GM23338 (cell line): ENCODE measurements around the gene GRIK4. TPM values are rescaled to one million over a fixed set of nuclear protein-coding genes. Genes with fewer than 3 reads are reported as not detected.

Experiments
- ATAC-seq: fragments of 200-7000 bp; cut with Tn5 transposase; 3 replicates; pipeline ENCODE4 v1.9.1; 2020
- DNase-seq: peaks from one replicate; pipeline ENCODE4 v3.0.0-alpha.2; 2015; ENCODE audit warnings: low spot score
- H2AFZ ChIP-seq: fragments of 200-600 bp; sonication (generic); 2 replicates; pipeline ENCODE4 v1.8.0; 2016; ENCODE audit warnings: antibody characterized with exemption, mild to moderate bottlenecking, moderate library complexity
- H3F3A ChIP-seq: fragments of 200-600 bp; sonication (generic); replicated peaks from 2 replicates; pipeline ENCODE4 v1.8.0; 2017; ENCODE audit warnings: antibody characterized with exemption, mixed run types, low read depth
- H3K27ac ChIP-seq: fragments of 200-600 bp; sonication (generic); 2 replicates; pipeline ENCODE4 v1.6.1; 2016; ENCODE audit warnings: low read depth
- H3K27me3 ChIP-seq: fragments of 200-600 bp; sonication (generic); 2 replicates; pipeline ENCODE4 v1.8.0; 2016; ENCODE audit warnings: mild to moderate bottlenecking, mixed run types, moderate library complexity; ENCODE audit not compliant: insufficient read depth
- H3K36me3 ChIP-seq: fragments of 200-600 bp; sonication (generic); 2 replicates; pipeline ENCODE4 v1.8.0; 2016; ENCODE audit warnings: mild to moderate bottlenecking; ENCODE audit not compliant: insufficient read depth
- H3K4me1 ChIP-seq: fragments of 200-600 bp; sonication (generic); 2 replicates; pipeline ENCODE4 v1.8.0; 2016; ENCODE audit warnings: mild to moderate bottlenecking, moderate library complexity; ENCODE audit not compliant: insufficient read depth
- H3K4me2 ChIP-seq: fragments of 200-600 bp; sonication (generic); 2 replicates; pipeline ENCODE4 v1.7.1; 2017; ENCODE audit warnings: mixed run types
- H3K4me3 ChIP-seq: fragments of 200-600 bp; sonication (generic); 2 replicates; pipeline ENCODE4 v1.6.1; 2016; ENCODE audit warnings: mixed run types
- H3K79me2 ChIP-seq: fragments of 200-600 bp; sonication (generic); replicated peaks from 2 replicates; pipeline ENCODE4 v1.8.0; 2017; ENCODE audit warnings: mild to moderate bottlenecking; ENCODE audit not compliant: insufficient read depth
- H3K9me2 ChIP-seq: fragments of 200-600 bp; sonication (generic); 2 replicates; pipeline ENCODE4 v1.8.0; 2017; ENCODE audit not compliant: insufficient read depth
- H4K20me1 ChIP-seq: fragments of 200-600 bp; sonication (generic); replicated peaks from 2 replicates; pipeline ENCODE4 v1.8.0; 2017; ENCODE audit warnings: mild to moderate bottlenecking; ENCODE audit not compliant: insufficient read depth
- H3K27ac Mint-ChIP-seq: 2 replicates; pipeline ENCODE4 v1.8.0; 2020; ENCODE audit warnings: inconsistent platforms, mild to moderate bottlenecking, moderate library complexity, mixed read lengths
- H3K27me3 Mint-ChIP-seq: 3 replicates; pipeline ENCODE4 v1.8.0; 2022; ENCODE audit warnings: low read depth, mild to moderate bottlenecking, moderate library complexity, mixed read lengths, inconsistent platforms; ENCODE audit not compliant: insufficient read depth, poor library complexity
- H3K36me3 Mint-ChIP-seq: 3 replicates; pipeline ENCODE4 v1.8.0; 2021; ENCODE audit warnings: low read depth, mild to moderate bottlenecking, inconsistent platforms, moderate library complexity, mixed read lengths
- H3K4me1 Mint-ChIP-seq: 3 replicates; pipeline ENCODE4 v1.8.0; 2020; ENCODE audit warnings: mild to moderate bottlenecking, inconsistent platforms, mixed read lengths
- H3K4me3 Mint-ChIP-seq: 3 replicates; pipeline ENCODE4 v1.8.0; 2021; ENCODE audit warnings: moderate library complexity, mild to moderate bottlenecking, inconsistent platforms, mixed read lengths
- H3K9me3 Mint-ChIP-seq: 3 replicates; pipeline ENCODE4 v1.8.0; 2020; ENCODE audit warnings: moderate library complexity, mild to moderate bottlenecking, inconsistent platforms, mixed read lengths
- CREB1 ChIP-seq: fragments of 250-450 bp; sonication (Bioruptor Pico); IDR thresholded peaks from 2 replicates; pipeline ENCODE4 v1.5.0; 2020; ENCODE audit warnings: low read depth, mild to moderate bottlenecking, moderate library complexity
- EZH2 ChIP-seq: fragments of 200-600 bp; sonication (generic); IDR thresholded peaks from one replicate; pipeline ENCODE4 v1.8.0; 2017; ENCODE audit warnings: antibody characterized with exemption, mild to moderate bottlenecking, low read depth; ENCODE audit not compliant: unreplicated experiment
- EZH2phosphoT487 ChIP-seq: fragments of 200-600 bp; sonication (generic); IDR thresholded peaks from one replicate; pipeline ENCODE4 v1.8.1; 2018; ENCODE audit warnings: antibody characterized with exemption; ENCODE audit not compliant: unreplicated experiment
- JUNB ChIP-seq: IDR thresholded peaks from one replicate; pipeline ENCODE4 v1.6.1; 2016; ENCODE audit warnings: antibody characterized with exemption; ENCODE audit not compliant: unreplicated experiment
- NANOG ChIP-seq: IDR thresholded peaks from 2 replicates; pipeline ENCODE4 v1.6.1; 2016; ENCODE audit warnings: antibody characterized with exemption, borderline replicate concordance
- POLR2AphosphoS5 ChIP-seq: IDR thresholded peaks from 2 replicates; pipeline ENCODE4 v1.6.1; 2016; ENCODE audit warnings: antibody characterized with exemption, low read depth
- STAT1 ChIP-seq: IDR thresholded peaks from one replicate; pipeline ENCODE4 v1.6.1; 2016; ENCODE audit warnings: antibody characterized with exemption; ENCODE audit not compliant: unreplicated experiment
- ZNF331 ChIP-seq: fragments of 250-450 bp; sonication (Bioruptor Pico); IDR thresholded peaks from 2 replicates; pipeline ENCODE4 v1.5.0; 2020; ENCODE audit warnings: low read depth, mild to moderate bottlenecking, moderate library complexity
- polyA plus RNA-seq: library from polyadenylated mRNA; unstranded; fragments of >200 nt; fragmentation: Nextera tagmentation; extraction: Ambion mirVana; gene quantifications from 2 replicates; pipeline ENCODE4 v1.2.1, GENCODE V29; 2016
- total RNA-seq: library from RNA; depleted of rRNA; stranded (reverse); fragments of >200 nt; shearing (Covaris generic); gene quantifications from 2 replicates; pipeline ENCODE4 v1.2.3, GENCODE V29; 2014
- TF ChIP-seq, protein P1 (sequence below): IDR thresholded peaks from 2 replicates; pipeline ENCODE4 v1.6.1; 2016; ENCODE audit warnings: antibody characterized with exemption
- TF ChIP-seq, protein P2 (sequence below): fragments of 250-450 bp; sonication (Bioruptor Pico); IDR thresholded peaks from 2 replicates; pipeline ENCODE4 v1.5.0; 2020; ENCODE audit warnings: mild to moderate bottlenecking, moderate library complexity
- TF ChIP-seq, protein P3 (sequence below), 2 experiments: fragments of 200-600 bp in 1 of 2; sonication (generic) in 1 of 2; conservative IDR thresholded peaks; 2 replicates each; pipeline versions ENCODE4 v1.5.1 to v1.6.1; 2016 to 2017; ENCODE audit warnings: antibody characterized with exemption in 2 of 2, low read depth in 2 of 2, mild to moderate bottlenecking in 2 of 2, moderate library complexity in 1 of 2

The GRIK4 gene
- total and polyA plus RNA-seq, 2 experiments from 2014 or later = 0.63 to 2.2 TPM

DNA sequence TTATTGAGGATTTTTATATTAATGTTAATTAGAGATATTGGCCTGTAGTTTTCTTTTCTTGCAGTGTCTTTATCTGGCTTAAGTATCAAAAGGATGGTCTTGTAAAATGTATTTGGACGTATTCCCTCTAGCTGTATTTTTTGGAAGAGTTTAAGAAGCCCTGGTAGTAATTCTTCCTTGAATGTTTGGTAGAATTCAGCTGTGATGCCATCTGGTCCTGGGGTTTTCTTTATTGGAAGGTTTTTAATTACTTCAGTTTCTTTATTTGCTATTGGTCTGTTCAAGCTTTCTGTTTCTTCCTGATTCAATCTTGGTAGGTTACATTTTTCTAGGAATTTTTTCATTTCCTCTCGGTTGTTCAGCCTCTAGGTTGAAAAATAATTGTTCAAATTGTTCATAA lies 257.4 kb downstream of the GRIK4 start:
- peaks cover 49% of the 10 kb centered on the region for H3K9me3 Mint-ChIP-seq
- Histone ChIP-seq H3K27me3 (no peaks in the 10 kb centered on the region), H3F3A (no peaks in the 10 kb centered on the region), H3K79me2 (no peaks in the 10 kb centered on the region), H4K20me1 (no peaks in the 10 kb centered on the region), H3K4me2 (no peak overlapping the region), H2AFZ (no peak overlapping the region), H3K9me2 (peaks cover 7% of the 10 kb centered on the region), H3K36me3 (peaks cover 12% of the 10 kb centered on the region; the same call in 1 of the 2 replicates), H3K27ac (no peak overlapping the region), H3K4me3 (no peak overlapping the region), H3K4me1 (peaks cover 10% of the 10 kb centered on the region; the same call in 1 of the 2 replicates)
- peaks cover 31% of the 10 kb centered on the region for H3K36me3 Mint-ChIP-seq
- no peak overlapping the region for H3K4me3 Mint-ChIP-seq
- H3K27me3 Mint-ChIP-seq = peaks cover 9% of the 10 kb centered on the region
- H3K27ac Mint-ChIP-seq = no peak overlapping the region
- peaks cover 12% of the 10 kb centered on the region for H3K4me1 Mint-ChIP-seq
- no peak for TF ChIP-seq JUNB
- no peak for TF ChIP-seq POLR2AphosphoS5
- TF ChIP-seq CREB1 (CRISPR knock-in tag) = no peak
- ATAC-seq = no peak
- no peak for DNase-seq

DNA sequence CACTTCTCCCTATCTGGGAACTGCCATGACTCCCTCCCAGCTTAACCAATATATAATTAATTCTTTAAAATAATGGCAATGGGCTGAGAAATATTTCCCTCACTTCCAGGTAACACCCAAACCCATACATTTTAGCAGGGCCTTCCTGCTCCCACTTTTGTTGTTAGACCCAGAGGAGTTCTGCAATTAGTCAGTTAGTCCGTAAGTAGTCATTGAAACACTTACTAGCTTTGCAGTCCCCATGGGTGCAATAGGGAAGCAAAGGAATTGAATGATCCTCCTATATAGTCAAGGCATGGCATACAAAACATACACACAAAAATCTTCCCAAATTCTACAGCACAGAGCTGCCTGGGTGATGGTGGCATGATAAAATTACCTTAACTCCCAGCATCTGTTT lies 258.4 kb downstream of the GRIK4 start:
- peaks cover 47% of the 10 kb centered on the region for H3K9me3 Mint-ChIP-seq
- peaks cover 34% of the 10 kb centered on the region for H3K36me3 Mint-ChIP-seq
- Histone ChIP-seq H4K20me1 (no peaks in the 10 kb centered on the region), H3F3A (no peaks in the 10 kb centered on the region), H3K27me3 (no peaks in the 10 kb centered on the region), H2AFZ (no peak overlapping the region), H3K4me3 (no peak overlapping the region), H3K27ac (no peak overlapping the region), H3K79me2 (no peaks in the 10 kb centered on the region), H3K4me1 (peaks cover 10% of the 10 kb centered on the region; the same call in 1 of the 2 replicates), H3K36me3 (peaks cover 12% of the 10 kb centered on the region; the same call in 1 of the 2 replicates), H3K4me2 (no peak overlapping the region), H3K9me2 (peaks cover 7% of the 10 kb centered on the region)
- peaks cover 12% of the 10 kb centered on the region for H3K4me1 Mint-ChIP-seq
- ATAC-seq = no peak
- no peak overlapping the region for H3K4me3 Mint-ChIP-seq
- no peak for DNase-seq
- no peak overlapping the region for H3K27ac Mint-ChIP-seq
- peaks cover 6% of the 10 kb centered on the region for H3K27me3 Mint-ChIP-seq
- TF ChIP-seq STAT1 (no peak), JUNB (no peak), CREB1 (CRISPR knock-in tag) (no peak), POLR2AphosphoS5 (no peak), ZNF331 (CRISPR knock-in tag) (no peak), EZH2 (no peak), EZH2phosphoT487 (no peak), NANOG (no peak)
- TF ChIP-seq, protein P1, sequence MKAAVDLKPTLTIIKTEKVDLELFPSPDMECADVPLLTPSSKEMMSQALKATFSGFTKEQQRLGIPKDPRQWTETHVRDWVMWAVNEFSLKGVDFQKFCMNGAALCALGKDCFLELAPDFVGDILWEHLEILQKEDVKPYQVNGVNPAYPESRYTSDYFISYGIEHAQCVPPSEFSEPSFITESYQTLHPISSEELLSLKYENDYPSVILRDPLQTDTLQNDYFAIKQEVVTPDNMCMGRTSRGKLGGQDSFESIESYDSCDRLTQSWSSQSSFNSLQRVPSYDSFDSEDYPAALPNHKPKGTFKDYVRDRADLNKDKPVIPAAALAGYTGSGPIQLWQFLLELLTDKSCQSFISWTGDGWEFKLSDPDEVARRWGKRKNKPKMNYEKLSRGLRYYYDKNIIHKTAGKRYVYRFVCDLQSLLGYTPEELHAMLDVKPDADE = no peak
- TF ChIP-seq, protein P2, sequence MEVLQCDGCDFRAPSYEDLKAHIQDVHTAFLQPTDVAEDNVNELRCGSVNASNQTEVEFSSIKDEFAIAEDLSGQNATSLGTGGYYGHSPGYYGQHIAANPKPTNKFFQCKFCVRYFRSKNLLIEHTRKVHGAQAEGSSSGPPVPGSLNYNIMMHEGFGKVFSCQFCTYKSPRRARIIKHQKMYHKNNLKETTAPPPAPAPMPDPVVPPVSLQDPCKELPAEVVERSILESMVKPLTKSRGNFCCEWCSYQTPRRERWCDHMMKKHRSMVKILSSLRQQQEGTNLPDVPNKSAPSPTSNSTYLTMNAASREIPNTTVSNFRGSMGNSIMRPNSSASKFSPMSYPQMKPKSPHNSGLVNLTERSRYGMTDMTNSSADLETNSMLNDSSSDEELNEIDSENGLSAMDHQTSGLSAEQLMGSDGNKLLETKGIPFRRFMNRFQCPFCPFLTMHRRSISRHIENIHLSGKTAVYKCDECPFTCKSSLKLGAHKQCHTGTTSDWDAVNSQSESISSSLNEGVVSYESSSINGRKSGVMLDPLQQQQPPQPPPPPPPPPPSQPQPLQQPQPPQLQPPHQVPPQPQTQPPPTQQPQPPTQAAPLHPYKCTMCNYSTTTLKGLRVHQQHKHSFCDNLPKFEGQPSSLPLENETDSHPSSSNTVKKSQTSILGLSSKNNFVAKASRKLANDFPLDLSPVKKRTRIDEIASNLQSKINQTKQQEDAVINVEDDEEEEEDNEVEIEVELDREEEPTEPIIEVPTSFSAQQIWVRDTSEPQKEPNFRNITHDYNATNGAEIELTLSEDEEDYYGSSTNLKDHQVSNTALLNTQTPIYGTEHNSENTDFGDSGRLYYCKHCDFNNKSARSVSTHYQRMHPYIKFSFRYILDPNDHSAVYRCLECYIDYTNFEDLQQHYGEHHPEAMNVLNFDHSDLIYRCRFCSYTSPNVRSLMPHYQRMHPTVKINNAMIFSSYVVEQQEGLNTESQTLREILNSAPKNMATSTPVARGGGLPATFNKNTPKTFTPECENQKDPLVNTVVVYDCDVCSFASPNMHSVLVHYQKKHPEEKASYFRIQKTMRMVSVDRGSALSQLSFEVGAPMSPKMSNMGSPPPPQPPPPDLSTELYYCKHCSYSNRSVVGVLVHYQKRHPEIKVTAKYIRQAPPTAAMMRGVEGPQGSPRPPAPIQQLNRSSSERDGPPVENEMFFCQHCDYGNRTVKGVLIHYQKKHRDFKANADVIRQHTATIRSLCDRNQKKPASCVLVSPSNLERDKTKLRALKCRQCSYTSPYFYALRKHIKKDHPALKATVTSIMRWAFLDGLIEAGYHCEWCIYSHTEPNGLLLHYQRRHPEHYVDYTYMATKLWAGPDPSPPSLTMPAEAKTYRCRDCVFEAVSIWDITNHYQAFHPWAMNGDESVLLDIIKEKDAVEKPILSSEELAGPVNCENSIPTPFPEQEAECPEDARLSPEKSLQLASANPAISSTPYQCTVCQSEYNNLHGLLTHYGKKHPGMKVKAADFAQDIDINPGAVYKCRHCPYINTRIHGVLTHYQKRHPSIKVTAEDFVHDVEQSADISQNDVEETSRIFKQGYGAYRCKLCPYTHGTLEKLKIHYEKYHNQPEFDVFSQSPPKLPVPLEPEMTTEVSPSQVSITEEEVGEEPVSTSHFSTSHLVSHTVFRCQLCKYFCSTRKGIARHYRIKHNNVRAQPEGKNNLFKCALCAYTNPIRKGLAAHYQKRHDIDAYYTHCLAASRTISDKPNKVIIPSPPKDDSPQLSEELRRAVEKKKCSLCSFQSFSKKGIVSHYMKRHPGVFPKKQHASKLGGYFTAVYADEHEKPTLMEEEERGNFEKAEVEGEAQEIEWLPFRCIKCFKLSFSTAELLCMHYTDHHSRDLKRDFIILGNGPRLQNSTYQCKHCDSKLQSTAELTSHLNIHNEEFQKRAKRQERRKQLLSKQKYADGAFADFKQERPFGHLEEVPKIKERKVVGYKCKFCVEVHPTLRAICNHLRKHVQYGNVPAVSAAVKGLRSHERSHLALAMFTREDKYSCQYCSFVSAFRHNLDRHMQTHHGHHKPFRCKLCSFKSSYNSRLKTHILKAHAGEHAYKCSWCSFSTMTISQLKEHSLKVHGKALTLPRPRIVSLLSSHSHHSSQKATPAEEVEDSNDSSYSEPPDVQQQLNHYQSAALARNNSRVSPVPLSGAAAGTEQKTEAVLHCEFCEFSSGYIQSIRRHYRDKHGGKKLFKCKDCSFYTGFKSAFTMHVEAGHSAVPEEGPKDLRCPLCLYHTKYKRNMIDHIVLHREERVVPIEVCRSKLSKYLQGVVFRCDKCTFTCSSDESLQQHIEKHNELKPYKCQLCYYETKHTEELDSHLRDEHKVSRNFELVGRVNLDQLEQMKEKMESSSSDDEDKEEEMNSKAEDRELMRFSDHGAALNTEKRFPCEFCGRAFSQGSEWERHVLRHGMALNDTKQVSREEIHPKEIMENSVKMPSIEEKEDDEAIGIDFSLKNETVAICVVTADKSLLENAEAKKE (CRISPR knock-in tag) = no peak
- TF ChIP-seq, protein P3, sequence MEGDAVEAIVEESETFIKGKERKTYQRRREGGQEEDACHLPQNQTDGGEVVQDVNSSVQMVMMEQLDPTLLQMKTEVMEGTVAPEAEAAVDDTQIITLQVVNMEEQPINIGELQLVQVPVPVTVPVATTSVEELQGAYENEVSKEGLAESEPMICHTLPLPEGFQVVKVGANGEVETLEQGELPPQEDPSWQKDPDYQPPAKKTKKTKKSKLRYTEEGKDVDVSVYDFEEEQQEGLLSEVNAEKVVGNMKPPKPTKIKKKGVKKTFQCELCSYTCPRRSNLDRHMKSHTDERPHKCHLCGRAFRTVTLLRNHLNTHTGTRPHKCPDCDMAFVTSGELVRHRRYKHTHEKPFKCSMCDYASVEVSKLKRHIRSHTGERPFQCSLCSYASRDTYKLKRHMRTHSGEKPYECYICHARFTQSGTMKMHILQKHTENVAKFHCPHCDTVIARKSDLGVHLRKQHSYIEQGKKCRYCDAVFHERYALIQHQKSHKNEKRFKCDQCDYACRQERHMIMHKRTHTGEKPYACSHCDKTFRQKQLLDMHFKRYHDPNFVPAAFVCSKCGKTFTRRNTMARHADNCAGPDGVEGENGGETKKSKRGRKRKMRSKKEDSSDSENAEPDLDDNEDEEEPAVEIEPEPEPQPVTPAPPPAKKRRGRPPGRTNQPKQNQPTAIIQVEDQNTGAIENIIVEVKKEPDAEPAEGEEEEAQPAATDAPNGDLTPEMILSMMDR (conservative IDR thresholded peaks at IDR 0.05; ENCODE audit: low read depth in 2 of 2) = no peak
